ENCODE measurements around the gene STOML1. TPM values are rescaled to one million over a fixed set of nuclear protein-coding genes. Genes with fewer than 3 reads are reported as not detected.

The STOML1 gene
- total RNA-seq, 3 donors from 2014 or later = 11.5 to 13.4 (median 12.4) TPM

DNA sequence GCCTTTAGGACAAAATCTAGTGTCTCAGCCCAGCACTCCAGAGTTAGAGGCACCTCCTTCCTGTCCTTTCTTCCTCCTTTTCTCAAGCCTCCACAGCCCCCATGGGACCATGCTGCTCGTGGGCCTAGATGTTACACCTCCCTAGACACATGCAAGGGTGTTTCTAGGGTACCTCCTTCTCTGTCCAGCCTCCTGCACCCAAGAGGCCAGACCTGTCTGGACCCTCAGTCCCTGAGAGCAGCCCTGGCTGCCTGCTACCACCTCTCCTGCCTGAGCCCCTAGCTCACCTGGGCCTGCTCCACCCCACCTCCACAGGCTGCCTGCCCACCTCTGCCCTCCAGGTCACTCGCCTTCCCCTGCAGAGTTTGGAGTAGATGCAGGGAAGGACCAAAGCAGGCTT, 60.7 kb downstream of the STOML1 start:
- ATAC-seq = no peak

GRCh38 chr15:73930790-73931281, 61.3 kb downstream of the STOML1 start:
- TF ChIP-seq, protein P1, sequence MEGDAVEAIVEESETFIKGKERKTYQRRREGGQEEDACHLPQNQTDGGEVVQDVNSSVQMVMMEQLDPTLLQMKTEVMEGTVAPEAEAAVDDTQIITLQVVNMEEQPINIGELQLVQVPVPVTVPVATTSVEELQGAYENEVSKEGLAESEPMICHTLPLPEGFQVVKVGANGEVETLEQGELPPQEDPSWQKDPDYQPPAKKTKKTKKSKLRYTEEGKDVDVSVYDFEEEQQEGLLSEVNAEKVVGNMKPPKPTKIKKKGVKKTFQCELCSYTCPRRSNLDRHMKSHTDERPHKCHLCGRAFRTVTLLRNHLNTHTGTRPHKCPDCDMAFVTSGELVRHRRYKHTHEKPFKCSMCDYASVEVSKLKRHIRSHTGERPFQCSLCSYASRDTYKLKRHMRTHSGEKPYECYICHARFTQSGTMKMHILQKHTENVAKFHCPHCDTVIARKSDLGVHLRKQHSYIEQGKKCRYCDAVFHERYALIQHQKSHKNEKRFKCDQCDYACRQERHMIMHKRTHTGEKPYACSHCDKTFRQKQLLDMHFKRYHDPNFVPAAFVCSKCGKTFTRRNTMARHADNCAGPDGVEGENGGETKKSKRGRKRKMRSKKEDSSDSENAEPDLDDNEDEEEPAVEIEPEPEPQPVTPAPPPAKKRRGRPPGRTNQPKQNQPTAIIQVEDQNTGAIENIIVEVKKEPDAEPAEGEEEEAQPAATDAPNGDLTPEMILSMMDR (IDR thresholded peaks at IDR 0.05) = no peak
- no peak for DNase-seq
- no peak for ATAC-seq
- H3K9me3 ChIP-seq = no peaks in the 10 kb centered on the region
- H3K4me3 ChIP-seq = no peak overlapping the region
- H3K36me3 ChIP-seq (ENCODE audit: low read depth) = no peaks in the 10 kb centered on the region
- H3K4me1 ChIP-seq (ENCODE audit: low read depth) = peaks cover 17% of the 10 kb centered on the region
- intact Hi-C loops (cut with DNase I, micrococcal nuclease) = no loop called here

More for the DNA sequence above, 60.7 kb downstream of the STOML1 start:
- H3K36me3 ChIP-seq (ENCODE audit: low read depth) = no peaks in the 10 kb centered on the region
- TF ChIP-seq, protein P1 (IDR thresholded peaks at IDR 0.05) = no peak
- H3K4me3 ChIP-seq = no peak overlapping the region
- H3K4me1 ChIP-seq (ENCODE audit: low read depth) = peaks cover 11% of the 10 kb centered on the region
- H3K9me3 ChIP-seq = no peaks in the 10 kb centered on the region
- no peak for DNase-seq
- intact Hi-C loops (cut with DNase I, micrococcal nuclease) = no loop called here

DNA sequence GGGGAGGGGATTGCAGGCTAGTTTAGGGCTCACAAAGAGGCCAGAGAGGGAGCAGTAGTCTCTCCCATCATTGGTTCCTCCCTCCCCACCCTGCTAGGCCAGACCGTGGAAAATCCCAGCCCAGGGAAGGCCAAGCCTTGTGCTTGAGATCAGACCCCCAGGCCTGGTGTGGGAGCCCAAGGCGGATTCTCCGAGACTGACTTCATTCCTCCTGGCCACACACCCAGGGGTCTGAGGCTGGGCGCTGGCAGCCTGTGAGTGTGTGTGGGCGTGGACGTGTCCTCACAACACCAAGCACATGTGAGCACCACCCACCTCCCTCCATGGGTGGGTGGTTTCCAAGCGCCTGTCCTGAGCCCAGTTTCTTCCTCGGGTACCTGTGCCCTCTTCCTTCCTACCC, 61.7 kb downstream of the STOML1 start:
- TF ChIP-seq, protein P1 (IDR thresholded peaks at IDR 0.05) = no peak
- DNase-seq (no peak), ATAC-seq (no peak)
- no peaks in the 10 kb centered on the region for H3K36me3 ChIP-seq (ENCODE audit: low read depth)
- H3K4me3 ChIP-seq = no peak overlapping the region
- no peaks in the 10 kb centered on the region for H3K9me3 ChIP-seq
- intact Hi-C loops (cut with DNase I, micrococcal nuclease) = no loop called here
- H3K4me1 ChIP-seq (ENCODE audit: low read depth) = peaks cover 19% of the 10 kb centered on the region

GRCh38 chr15:73928971-73929627, 63.0 kb downstream of the STOML1 start:
- Histone ChIP-seq H3K4me3 (no peak overlapping the region), H3K9me3 (no peaks in the 10 kb centered on the region), H3K4me1 (ENCODE audit: low read depth) (peaks cover 19% of the 10 kb centered on the region), H3K36me3 (ENCODE audit: low read depth) (no peaks in the 10 kb centered on the region)
- no peak for DNase-seq
- ATAC-seq = no peak
- intact Hi-C loops (cut with DNase I, micrococcal nuclease) = no loop called here
- TF ChIP-seq, protein P1 (IDR thresholded peaks at IDR 0.05) = no peak

Other genes with a start within 250 kb of the STOML1 start
- gene INSYN1, start 238.9 kb downstream of the STOML1 start, total RNA-seq = 1 to 10 TPM in 2 of 3 donors, under 1 TPM in 1; 0.98 to 9.0 (median 1.8) TPM
- gene TBC1D21, start 118.7 kb downstream of the STOML1 start, total RNA-seq = not detected
- gene LOXL1, start 65.8 kb downstream of the STOML1 start, total RNA-seq = 1 to 10 TPM in 2 of 3 donors, under 1 TPM in 1; 0.87 to 7.9 (median 5.1) TPM
- 10 to 100 TPM; 27.6 to 52.2 (median 35.6) TPM for gene PML, start 2.4 kb upstream of the STOML1 start, total RNA-seq
- not detected for gene GOLGA6A, start 90.3 kb upstream of the STOML1 start, total RNA-seq
- gene ISLR2, start 138.3 kb upstream of the STOML1 start, total RNA-seq = 1 to 10 TPM in 2 of 3 donors, under 1 TPM in 1; 0.38 to 1.7 (median 1.1) TPM
- gene ISLR, start 181.4 kb upstream of the STOML1 start, total RNA-seq = 10 to 100 TPM in 1 of 3 donors, 1 to 10 TPM in 2; 4.9 to 29.9 (median 7.4) TPM
- under 1 TPM in 1 of 3 donors, not detected in 2; 0.35 TPM for gene STRA6, start 210.5 kb upstream of the STOML1 start, total RNA-seq
- gene CCDC33, start 244.0 kb upstream of the STOML1 start, total RNA-seq = under 1 TPM in 1 of 3 donors, not detected in 2; 0.22 TPM